ENCODE data around the gene RETSAT.
"Not testable (repeated sequence)": the region's sequence is repeated elsewhere in the genome, so short reads cannot be mapped to it uniquely, and the experiment has no call there.

The RETSAT gene

DNA sequence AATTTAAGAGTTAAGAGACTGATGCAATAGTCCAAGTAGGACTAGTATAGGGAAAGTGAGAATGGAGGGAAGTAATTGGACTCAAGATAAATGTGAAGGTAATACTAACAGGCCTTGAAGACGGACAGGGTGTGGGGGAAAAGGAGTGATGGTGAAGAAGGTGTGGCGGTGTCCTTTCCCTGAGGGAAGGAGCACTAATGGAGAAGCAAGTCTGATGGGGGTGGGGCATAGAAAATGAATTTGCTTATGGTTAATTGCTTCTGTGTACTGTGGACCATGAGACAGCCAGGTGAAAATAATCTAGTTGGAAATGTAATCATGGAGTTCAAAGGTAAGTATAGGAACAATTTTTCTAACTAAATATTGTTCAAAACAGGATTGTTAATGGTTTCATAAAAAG is 19.4 kb downstream of the RETSAT start:
- in situ Hi-C loops (cut with MboI; ENCODE audit: low sequenced_read_pairs), result no loop called here

DNA sequence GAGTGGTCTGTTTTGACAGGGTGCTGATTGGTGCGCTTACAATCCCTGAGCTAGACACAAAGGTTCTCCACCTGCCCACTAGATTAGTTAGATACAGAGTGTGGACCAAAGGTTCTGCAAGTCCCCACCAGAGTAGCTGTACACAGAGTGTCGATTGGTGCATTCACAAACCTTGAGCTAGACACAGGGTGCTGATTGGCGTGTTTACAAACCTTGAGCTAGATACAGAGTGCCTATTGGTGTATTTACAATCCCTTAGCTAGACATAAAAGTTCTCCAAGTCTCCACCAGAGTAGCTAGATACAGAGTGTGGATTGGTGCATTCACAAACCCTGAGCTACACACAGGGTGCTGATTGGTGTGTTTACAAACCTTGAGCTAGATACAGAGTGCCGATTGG is 20.5 kb downstream of the RETSAT start:
- in situ Hi-C loops (cut with MboI; ENCODE audit: low sequenced_read_pairs), result not testable (repeated sequence)

DNA sequence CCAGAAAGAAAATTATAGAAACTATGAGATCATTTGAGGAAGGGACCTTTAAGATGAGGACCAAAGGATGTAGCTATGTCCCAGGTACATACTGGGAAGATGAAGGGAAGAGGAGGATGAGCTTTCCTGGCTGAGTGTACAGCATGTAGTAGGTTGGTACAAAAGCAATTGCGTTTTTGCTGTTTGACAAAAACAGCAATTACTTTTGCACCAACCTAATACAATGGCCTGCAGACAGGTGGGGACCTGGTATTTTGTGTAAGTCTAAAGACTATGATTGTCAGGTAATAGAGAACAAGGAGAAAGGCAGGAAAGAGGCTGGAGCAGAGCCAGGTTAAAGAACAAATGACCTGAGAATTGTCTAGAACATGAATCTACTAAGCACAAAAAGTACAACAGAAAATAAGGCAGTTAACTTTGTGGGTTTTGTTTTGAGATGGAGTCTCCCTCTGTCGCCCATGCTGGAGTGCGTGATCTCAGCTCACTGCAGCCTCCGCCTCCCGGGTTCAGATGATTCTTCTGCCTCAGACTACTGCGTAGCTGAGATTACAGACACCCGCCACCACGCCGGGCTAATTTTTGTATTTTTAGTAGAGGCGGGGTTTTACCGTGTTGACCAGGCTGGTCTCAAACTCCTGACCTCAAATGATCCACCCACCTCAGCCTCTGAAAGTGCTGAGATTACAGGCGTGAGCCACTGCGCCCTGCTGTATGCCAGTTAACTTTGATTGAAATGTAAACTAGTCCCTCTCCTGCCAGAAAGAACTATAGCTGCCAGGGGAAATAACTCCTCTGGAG is 23.3 kb downstream of the RETSAT start:
- in situ Hi-C loops (cut with MboI; ENCODE audit: low sequenced_read_pairs), result no loop called here

DNA sequence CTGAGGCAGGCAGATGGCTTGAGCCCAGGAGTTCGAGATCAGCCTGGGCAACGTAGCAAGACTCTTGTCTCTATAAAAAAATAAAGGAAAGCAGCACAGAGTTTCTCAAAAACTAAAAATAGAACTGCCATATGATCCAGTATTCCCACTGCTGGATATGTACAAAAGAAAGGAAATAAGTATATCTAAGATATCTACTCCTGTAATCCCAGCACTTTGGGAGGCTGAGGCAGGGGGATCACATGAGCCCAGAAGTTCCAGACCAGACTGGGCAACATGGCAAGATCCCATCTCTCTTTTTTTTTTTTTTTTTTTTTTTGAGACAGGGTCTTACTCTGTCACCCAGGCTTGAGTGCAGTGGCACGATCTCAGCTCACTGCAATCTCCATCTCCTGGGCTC is 24.6 kb downstream of the RETSAT start:
- in situ Hi-C loops (cut with MboI; ENCODE audit: low sequenced_read_pairs), result not testable (repeated sequence)

DNA sequence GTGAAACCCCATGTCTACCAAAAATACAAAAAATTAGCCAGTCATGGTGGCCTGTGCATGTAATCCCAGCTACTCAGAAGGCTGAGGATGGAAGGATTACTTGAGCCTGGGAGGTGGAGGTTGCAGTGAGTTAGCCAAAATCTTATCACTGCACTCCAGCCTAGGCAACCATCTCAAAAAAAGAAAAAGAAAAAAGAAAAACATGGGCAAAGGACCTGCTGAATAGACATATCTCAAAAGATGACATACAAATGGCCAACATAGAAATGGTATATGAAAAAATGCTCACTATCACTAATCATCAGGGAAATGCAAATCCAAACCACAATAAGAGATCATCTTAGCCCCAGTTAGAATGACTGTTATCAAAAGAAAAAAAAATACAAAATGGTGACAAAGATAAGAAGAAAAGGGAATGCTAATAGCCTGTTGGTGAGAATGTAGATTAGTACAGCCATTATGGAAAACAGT is 25.1 kb downstream of the RETSAT start:
- in situ Hi-C loops (cut with MboI; ENCODE audit: low sequenced_read_pairs), result no loop called here

DNA sequence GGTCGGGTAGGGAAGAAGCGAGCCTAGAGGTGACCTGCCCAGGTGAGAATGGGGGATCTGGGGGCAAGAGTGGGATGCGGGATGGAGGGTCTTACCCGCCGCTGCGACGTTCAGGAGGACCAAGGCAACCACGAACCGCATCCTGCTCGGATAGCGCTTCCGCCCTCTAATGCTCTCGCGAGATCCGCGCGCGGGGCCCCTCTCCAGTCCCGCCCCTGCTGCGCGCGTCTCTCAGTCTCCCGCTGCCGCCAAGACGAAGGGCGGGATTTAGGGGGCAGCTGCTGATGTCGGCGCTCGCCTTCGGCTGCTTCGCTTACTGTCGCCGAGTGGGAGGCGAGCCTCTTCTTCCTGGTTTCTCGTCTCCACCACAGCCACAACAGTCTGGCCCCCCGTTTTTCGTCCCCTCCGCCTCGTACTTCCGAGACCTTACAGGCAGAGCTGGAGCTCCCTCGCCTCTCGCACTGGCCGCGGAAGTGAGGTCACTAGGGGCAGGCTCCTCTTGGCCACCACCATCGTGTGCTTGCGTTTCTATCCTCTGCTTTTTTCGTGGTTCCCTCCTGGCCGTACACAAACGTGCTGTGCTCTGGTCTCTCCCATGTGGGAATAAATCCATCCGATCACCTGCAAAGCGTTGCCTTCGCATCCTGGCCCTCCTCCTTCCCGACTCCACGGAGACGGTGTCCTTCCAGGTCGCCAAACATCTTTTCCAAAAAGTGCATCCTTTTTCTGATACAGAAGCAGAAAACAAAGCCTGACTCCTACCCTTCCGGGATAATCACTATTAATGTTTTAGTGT is 26.3 kb downstream of the RETSAT start, which contains the start of gene TGOLN2:
Gene TGOLN2 (minus strand): TSS at position 168 of the 796 bp plus-strand sequence. CDS start 27 bp downstream, at position 141.
- in situ Hi-C loops (cut with MboI; ENCODE audit: low sequenced_read_pairs), result no loop called here

DNA sequence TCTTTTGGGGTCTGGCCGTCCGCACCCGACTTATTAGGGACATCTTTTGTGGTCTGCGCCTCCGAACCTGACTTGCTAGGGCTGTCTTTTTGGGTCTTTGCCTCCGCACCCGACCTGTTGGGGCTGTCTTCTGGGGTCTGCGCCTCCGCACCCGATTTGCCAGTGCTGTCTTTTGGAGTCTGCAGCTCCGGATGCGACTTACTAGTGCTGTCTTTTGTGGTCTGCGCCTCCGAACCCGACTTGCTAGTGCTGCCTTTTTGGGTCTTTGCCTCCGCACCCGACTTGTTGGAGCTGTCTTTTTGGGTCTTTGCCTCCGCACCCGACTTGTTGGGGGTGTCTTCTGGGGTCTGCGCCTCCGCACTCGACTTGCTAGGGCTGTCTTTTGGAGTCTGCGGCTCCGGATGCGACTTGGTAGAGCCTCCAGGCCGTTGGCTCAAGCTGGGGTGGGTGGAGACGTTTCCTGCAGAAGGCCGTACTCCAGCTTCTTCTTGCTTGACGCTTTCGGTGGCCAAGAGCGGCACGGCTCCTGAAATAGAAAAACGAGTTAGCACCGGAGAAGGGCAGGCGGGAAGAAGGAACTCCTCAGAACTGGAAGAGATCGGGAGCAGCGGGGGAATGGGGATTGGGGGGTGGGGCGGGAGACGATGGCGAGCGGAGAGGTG is 27.0 kb downstream of the RETSAT start:
- in situ Hi-C loops (cut with MboI; ENCODE audit: low sequenced_read_pairs), result no loop called here

DNA sequence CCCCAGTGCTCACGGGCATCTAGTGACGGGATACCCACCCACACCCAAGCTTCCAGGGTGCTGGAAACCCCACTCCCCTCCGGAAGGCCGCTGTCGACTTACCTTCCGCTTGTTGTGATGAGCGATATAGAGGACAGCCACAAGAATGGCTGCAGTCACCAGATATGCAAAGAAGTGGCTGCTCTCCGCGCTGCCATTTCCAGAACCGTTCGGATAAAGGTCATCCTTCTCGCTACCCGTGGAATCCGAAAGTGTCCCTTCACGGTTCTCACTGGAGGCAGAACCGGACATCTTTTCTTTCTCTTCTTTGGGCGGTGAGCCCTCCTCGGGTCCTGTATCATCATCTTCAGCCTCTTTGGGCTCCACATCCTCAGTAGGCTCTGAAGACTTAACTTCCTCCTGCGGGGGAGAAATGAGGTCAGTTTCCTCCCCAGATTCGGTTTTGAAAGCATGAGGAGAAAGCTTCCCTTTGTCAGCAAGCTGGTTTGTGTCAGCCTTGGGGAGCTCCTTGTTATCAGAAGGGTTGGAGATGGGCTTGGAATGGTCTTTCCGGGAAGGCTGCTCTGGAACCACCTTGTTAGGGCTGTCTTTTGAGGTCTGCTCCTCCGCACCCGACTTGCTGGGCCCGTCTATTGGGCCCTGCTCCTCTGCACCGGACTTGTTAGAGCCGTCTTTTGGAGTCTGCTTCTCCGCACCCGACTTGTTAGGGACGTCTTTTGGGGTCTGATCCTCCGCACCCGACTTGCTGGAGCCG is 27.7 kb downstream of the RETSAT start:
- in situ Hi-C loops (cut with MboI; ENCODE audit: low sequenced_read_pairs), result no loop called here

DNA sequence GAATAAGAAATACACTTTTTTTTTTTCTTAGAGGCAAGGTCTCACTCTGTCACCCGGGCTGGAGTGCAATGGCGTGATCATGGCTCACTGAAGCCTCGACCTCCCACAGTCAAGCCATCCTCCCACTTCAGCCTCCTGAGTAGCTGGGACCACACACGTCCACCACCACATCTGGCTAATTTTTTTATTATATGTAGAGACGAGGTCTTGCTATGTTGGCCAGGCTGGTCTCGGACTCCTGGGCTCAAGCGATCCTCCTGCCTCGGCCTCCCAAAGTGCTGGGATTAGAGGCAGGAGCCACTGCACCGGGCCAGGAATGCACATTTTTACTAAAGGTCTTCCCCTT is 28.9 kb downstream of the RETSAT start:
- in situ Hi-C loops (cut with MboI; ENCODE audit: low sequenced_read_pairs), result no loop called here

DNA sequence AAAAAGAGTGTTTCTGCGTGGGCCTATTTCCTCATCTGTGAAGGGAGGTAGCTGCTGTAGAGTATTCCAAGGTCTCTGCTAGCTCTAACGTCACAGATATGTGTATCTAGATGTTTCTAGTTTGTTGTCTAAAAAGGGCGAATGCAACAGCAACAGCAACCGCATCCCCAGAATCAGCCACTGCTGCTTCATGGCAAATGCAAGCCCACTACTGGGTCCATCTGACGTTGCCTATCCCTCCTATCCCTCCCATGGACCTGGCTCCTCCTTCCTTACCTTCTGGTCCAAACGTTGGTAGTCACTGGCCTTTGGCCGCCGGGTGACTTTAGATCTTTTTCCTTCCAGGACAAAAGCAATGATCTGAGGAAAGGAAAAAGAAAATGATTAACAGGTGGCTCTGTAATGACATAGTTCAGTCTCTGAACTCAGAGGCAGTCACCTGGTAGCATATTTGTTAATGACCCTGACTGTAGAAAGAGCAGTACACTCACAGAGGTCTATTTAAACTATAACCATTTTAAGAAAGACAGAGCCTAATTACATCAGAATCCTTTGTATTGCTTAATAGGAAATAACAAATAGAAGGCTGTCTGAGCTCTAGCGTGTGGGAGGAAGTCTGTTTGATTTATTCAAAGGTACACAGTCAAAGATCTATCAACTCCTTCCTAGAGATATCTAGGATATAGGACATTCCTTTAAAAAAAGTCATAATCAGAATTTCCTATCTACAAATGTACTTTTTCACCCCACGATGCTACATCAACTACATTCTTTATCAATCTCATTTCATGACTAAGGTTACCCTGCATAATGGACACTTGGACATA is 29.5 kb downstream of the RETSAT start:
- in situ Hi-C loops (cut with MboI; ENCODE audit: low sequenced_read_pairs), result loop anchor here (25.0 kb wide), 1 partner anchor 388 kb away; no protein-coding TSS in a partner anchor

DNA sequence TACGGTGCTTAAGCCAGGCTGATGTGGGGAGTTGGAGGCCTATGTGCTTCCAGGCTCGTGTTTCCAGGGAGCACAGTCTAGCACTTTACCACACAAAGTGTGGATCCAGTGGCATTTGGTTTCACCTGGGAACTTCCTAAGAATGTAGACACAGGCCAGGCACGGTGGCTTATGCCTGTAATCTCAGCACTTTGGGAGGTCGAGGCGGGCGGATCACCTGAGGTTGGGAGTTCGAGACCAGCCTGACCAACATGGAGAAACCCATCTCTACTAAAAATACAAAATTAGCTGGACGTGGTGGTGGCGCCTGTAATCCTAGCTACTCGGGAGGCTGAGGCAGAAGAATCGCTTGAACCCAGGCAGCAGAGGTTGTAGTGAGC is 30.4 kb downstream of the RETSAT start:
- in situ Hi-C loops (cut with MboI; ENCODE audit: low sequenced_read_pairs), result loop anchor here (25.0 kb wide), 1 partner anchor 387 kb away; no protein-coding TSS in a partner anchor

DNA sequence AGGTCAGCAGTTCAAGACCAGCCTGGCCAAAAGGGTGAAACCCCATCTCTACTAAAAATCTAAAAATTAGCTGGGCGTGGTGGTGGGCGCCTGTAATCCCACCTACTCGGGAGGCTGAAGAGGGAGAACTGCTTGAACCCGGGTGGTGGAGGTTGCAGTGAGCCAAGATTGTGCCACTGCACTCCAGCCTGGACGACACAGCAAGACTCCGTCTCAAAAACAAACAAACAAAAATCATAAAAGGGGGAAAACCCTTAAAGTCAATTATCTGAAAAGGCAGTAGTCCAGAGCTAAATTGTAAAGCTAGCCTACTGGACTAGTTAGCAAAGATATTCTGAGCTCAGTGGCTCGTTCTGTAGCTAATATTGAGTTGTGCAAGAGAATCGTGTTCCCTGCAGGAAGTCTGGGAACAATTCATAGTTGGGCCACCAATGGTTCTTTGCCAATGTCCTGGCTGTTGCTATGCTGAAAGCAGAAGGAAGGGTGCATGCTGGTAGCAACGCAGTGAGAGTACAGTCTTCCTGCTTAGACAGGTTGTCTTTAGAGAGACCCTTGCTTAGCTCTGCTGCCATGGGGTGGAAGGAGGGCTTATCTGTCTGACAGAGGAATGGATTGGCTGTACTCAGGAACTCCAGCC is 30.9 kb downstream of the RETSAT start:
- in situ Hi-C loops (cut with MboI; ENCODE audit: low sequenced_read_pairs), result loop anchor here (25.0 kb wide), 1 partner anchor 386 kb away; no protein-coding TSS in a partner anchor

DNA sequence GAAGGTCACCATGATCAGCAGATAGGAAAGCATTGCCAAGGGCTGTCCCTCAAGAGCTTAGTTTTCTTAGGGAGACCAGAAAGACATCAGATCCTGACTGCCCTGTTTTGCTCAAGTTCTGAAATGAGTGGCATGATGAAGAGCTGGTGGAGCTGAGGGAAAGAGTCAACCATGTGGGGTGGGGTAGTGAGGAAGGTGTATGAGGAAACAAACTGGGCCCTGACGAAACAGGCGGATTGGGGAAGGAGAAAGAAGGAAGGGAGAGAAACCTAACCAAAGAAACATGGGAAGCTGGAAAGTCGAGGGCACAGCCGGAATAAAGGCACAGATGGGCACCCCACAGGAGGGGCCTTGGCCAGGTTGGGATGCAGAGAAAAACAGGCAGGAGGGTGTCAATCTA is 34.5 kb downstream of the RETSAT start:
- in situ Hi-C loops (cut with MboI; ENCODE audit: low sequenced_read_pairs), result loop anchor here (25.0 kb wide), 1 partner anchor 382 kb away; no protein-coding TSS in a partner anchor

DNA sequence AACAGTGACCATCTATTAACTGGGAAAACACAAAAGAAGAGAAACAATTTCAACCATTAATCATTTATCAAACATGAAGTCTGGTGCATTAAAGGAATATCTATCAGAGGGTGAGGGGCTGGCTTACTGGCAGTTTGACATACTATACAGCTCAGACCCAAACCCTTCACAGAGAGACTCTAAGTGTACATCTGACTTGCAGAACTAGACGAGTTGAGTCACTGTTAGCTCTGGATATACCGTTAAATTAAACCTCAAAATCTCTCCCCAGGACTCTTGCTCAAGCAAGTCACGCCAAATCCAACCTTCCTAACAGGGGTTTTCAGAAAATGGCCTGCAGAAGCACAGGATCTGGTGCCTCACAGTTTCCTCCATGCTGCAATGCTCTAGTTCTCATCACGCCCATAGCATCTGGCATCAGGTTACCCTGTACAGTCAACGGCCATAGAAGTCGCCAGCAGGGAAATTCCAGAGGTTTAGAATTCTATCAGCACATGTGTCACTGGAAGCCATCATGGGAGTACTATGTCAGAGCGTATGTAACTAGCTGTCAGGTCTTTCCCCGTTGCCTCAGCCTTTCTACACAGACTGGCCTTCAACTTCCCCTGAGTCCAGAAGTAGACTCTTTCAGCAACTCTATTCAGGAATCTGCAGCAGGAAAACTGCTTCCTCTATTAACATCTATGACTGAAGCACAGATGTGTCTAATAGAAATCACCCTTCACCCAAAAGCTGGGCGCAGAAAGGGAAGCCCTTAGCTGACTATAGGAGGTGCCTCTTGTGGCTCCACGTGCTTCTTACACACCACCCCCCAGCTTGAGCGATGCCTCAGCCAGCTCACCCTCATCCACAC is 35.9 kb downstream of the RETSAT start:
- in situ Hi-C loops (cut with MboI; ENCODE audit: low sequenced_read_pairs), result loop anchor here (25.0 kb wide), 1 partner anchor 381 kb away; no protein-coding TSS in a partner anchor

DNA sequence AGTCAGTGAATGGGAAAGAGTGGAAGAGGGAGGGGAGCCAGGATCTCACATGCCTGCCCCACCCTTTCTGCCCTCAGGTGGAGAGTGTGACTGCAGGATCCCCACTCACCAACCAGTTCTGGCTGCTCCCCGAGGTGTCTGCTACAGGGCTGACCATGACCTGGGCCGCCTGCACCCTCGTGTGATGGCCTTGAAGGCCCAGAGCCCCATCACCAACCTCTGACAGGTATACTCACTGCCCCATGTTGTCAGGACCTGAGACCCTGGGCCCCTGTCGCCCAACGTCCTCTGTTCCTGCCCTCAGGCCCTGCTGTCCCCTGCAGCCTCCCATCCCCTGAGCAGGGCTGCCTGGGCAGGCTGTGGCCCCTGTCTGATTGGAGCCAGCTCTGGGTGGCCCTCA is 38.4 kb downstream of the RETSAT start:
- in situ Hi-C loops (cut with MboI; ENCODE audit: low sequenced_read_pairs), result loop anchor here (25.0 kb wide), 1 partner anchor 379 kb away; no protein-coding TSS in a partner anchor

DNA sequence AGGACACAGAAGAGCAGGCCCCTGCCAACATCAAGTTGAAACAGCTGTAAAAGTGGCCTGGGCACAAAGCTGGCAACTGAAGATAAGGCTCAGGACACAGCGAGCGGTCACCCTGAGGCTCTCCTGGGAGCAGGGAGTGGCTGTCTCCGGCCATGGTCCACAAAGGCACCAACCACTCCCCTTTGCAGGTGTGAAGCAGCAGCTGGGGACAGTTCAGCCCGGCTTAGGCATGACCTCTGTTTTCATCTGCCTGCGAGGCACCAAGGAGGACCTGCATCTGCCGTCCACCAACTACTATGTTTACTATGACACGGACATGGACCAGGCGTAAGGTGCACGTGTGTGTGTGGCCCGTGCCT is 39.5 kb downstream of the RETSAT start:
- in situ Hi-C loops (cut with MboI; ENCODE audit: low sequenced_read_pairs), result loop anchor here (25.0 kb wide), 1 partner anchor 378 kb away; no protein-coding TSS in a partner anchor

DNA sequence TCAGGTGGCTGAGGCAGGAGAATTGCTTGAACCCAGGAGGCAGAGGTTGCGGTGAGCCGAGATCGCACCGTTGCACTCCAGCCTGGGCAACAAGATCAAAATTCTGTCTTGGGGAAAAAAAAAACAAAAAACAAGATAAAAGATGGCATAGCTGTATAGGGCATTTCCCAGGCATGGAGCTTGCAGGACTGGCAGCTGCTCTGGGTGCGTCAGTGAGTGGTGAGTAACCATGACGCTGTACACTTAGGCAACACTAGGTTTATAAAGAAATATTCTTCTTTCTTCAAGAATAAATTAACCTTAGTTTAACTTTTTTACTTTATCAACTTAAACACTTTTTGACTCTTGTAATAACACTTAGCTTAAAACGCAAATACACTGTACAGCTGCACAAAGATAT is 41.9 kb downstream of the RETSAT start:
- in situ Hi-C loops (cut with MboI; ENCODE audit: low sequenced_read_pairs), result loop anchor here (25.0 kb wide), 1 partner anchor 375 kb away; no protein-coding TSS in a partner anchor

DNA sequence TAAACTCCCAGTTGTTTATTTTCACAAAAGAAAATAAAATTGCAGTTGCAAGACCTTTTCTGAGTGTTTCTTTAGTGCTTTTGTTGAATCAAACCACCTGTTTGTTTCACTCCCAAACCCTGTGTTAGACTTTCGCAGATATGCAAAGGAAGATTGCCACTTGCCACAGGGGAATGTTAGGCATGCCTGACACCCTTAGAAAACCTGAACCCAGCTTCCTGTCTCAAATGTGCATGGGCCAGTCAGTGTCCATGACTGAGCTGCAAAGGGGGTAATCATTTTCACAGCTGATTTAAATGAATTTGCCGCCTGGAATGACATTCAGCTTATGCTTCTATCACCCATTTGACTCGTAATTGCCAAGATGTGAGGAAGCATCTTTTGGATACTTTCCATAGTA is 44.0 kb downstream of the RETSAT start:
- in situ Hi-C loops (cut with MboI; ENCODE audit: low sequenced_read_pairs), result loop anchor here (25.0 kb wide), 1 partner anchor 373 kb away; no protein-coding TSS in a partner anchor

Data from HL-60/S4 treated with phorbol 12-myristate 13-acetate at 8.2 ng/mL for 4 days and 3 days (cell line).